GM12892 (cell line): ENCODE measurements around the gene ZNF485.

Experiments used
- POLR2A ChIP-seq: IDR thresholded peaks from 2 replicates; pipeline ENCODE4 v1.6.1; 2011; ENCODE audit warnings: low read depth, low read length, control low read depth
- POLR2AphosphoS5 ChIP-seq: IDR thresholded peaks from 2 replicates; pipeline ENCODE4 v1.6.1; 2011; ENCODE audit warnings: low read depth, low read length, control low read depth

GRCh38 chr10:43606323-43607198 is at the start of gene ZNF485:
- TF ChIP-seq POLR2AphosphoS5 (peak; percentile 57; the same call in 1 of the 2 replicates), POLR2A (peak; percentile 88)
